PC-9 (cell line): ENCODE measurements around the gene REEP3.

ENCODE experiments used
- EZH2 ChIP-seq: fragments of 200-600 bp; sonication (generic); IDR thresholded peaks from 2 replicates; pipeline ENCODE4 v1.8.0; 2017; ENCODE audit warnings: antibody characterized with exemption, low read depth
- TF ChIP-seq, protein P1 (sequence below): fragments of 200-600 bp; sonication (generic); conservative IDR thresholded peaks from 2 replicates; pipeline ENCODE4 v1.6.1; 2017; ENCODE audit warnings: mixed run types, antibody characterized with exemption, mild to moderate bottlenecking, moderate library complexity

DNA sequence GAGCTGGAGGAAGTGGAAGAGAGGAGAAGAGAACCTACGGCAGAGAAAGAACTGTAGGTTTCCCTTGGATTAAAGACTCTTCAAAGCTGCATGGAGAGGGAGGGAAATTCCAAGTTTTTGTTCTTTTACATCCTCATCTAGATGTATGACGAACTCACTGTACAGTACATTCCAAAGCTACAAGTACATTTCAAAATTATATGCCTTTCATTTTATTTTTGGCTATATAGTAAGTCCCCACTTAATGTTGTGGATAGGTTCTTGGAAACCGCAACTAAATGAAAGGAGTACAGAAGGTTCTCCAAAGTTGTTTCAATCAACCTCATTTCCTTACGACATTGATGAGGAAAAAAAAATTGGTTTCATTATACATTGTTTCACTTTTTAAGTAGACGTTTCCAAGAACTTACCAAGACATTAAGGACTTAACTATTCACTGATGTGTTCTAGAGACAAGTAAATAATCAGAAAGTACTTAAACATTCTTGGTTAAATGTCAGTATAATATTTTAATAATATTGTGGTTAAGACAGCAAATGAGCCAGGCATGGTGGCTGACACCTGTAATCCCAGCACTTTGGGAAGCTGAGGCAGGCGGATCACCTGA lies 39.3 kb upstream of the REEP3 start:
- TF ChIP-seq, protein P1, sequence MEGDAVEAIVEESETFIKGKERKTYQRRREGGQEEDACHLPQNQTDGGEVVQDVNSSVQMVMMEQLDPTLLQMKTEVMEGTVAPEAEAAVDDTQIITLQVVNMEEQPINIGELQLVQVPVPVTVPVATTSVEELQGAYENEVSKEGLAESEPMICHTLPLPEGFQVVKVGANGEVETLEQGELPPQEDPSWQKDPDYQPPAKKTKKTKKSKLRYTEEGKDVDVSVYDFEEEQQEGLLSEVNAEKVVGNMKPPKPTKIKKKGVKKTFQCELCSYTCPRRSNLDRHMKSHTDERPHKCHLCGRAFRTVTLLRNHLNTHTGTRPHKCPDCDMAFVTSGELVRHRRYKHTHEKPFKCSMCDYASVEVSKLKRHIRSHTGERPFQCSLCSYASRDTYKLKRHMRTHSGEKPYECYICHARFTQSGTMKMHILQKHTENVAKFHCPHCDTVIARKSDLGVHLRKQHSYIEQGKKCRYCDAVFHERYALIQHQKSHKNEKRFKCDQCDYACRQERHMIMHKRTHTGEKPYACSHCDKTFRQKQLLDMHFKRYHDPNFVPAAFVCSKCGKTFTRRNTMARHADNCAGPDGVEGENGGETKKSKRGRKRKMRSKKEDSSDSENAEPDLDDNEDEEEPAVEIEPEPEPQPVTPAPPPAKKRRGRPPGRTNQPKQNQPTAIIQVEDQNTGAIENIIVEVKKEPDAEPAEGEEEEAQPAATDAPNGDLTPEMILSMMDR = no peak
- TF ChIP-seq EZH2 = no peak
